Esophagus squamous epithelium (tissue), 5 donors: ENCODE measurements around the gene PRKCI. TPM values are rescaled to one million over a fixed set of nuclear protein-coding genes. Genes with fewer than 3 reads are reported as not detected.
"Not testable (repeated sequence)": the region's sequence is repeated elsewhere in the genome, so short reads cannot be mapped to it uniquely, and the experiment has no call there.

Experiments
- DNase-seq: peaks from one replicate; lab custom pipeline; 2025; lab: John Stamatoyannopoulos, UW
- H3K27ac ChIP-seq, 4 donors: fragments of 200-600 bp; sonication (generic); one replicate each; pipeline ENCODE4 v1.5.1; 2016 to 2019; ENCODE audit warnings: mild to moderate bottlenecking in 1 of 4
- H3K27me3 ChIP-seq, 4 donors: fragments of 200-600 bp; sonication (generic); 1 replicate in 3 of 4; 2 replicates in 1 of 4; pipeline versions ENCODE4 v1.5.1 to v1.6.0; 2017 to 2021; ENCODE audit warnings: antibody characterized with exemption in 1 of 4
- H3K36me3 ChIP-seq, 3 donors: fragments of 200-600 bp; sonication (generic); one replicate each; pipeline ENCODE4 v1.5.1; 2016 to 2019
- H3K4me1 ChIP-seq, 3 donors: fragments of 200-600 bp; sonication (generic); one replicate each; pipeline ENCODE4 v1.5.1; 2017 to 2019
- H3K4me3 ChIP-seq, 4 donors: fragments of 200-600 bp; sonication (generic); 1 replicate in 3 of 4; 2 replicates in 1 of 4; pipeline ENCODE4 v1.5.1; 2016 to 2019; ENCODE audit warnings: mild to moderate bottlenecking in 2 of 4, moderate library complexity in 1 of 4
- H3K9me3 ChIP-seq, 3 donors: fragments of 200-600 bp; sonication (generic); one replicate each; pipeline ENCODE4 v1.5.1; 2016 to 2019
- CTCF ChIP-seq, 6 experiments: fragments of 450-650 bp in 4 of 6; fragments of 200-600 bp in 2 of 6; sonication (generic) in 2 of 6; IDR thresholded peaks; one replicate each; pipeline ENCODE4 v1.5.1; 2016 to 2019; ENCODE audit warnings: antibody characterized with exemption in 6 of 6, mild to moderate bottlenecking in 4 of 6, moderate library complexity in 4 of 6
- POLR2A ChIP-seq, 4 donors: fragments of 450-650 bp; IDR thresholded peaks; one replicate each; pipeline ENCODE4 v1.6.1; 2017; ENCODE audit warnings: antibody characterized with exemption in 4 of 4, mild to moderate bottlenecking in 4 of 4, moderate library complexity in 3 of 4
- WGBS, 2 donors: methylation state at CpG; one replicate each; pipeline ENCODE4 v1.1.5; 2018; 5-methylcytosine and 5-hydroxymethylcytosine counted together
- intact Hi-C: fragments of 100-400 bp; cut with DNase I; formaldehyde crosslinking; loops from one replicate; pipeline ENCODE4 v1.15.0; 2022
- total RNA-seq, 4 donors: library from RNA; depleted of rRNA; stranded (reverse); fragments of >200 nt; gene quantifications; one replicate each; pipeline ENCODE4 v1.1.0, GENCODE V29; 2016
- donor health status: DM: yes; HTN: yes; CAD: no.

Gene PRKCI
- total RNA-seq, 4 donors from 2014 or later: 27.7 to 41.1 (median 35.3) TPM

GRCh38 chr3:170201527-170201926 lies 20.7 kb upstream of the PRKCI start:
- no peaks in the 10 kb centered on the region for H3K27me3 ChIP-seq
- DNase-seq: no peak
- intact Hi-C loops: no loop called here
- no peak overlapping the region for H3K4me3 ChIP-seq
- TF ChIP-seq CTCF (IDR thresholded peaks at IDR 0.05) (no peak), POLR2A (IDR thresholded peaks at IDR 0.05) (no peak)
- peaks cover 0 to 5% (median 0%) of the 10 kb centered on the region in 3 donors for H3K4me1 ChIP-seq
- no peaks in the 10 kb centered on the region for H3K36me3 ChIP-seq
- WGBS, 2 donors: 80 to 92% methylated on average over 5 of the region's 5 CpGs
- no peaks in the 10 kb centered on the region for H3K9me3 ChIP-seq
- H3K27ac ChIP-seq: no peak overlapping the region

GRCh38 chr3:170203457-170203856 lies 18.8 kb upstream of the PRKCI start:
- Histone ChIP-seq H3K9me3 (no peaks in the 10 kb centered on the region), H3K4me1 (no peaks in the 10 kb centered on the region), H3K27ac (no peak overlapping the region), H3K4me3 (no peak overlapping the region), H3K36me3 (no peaks in the 10 kb centered on the region), H3K27me3 (no peaks in the 10 kb centered on the region)
- no peak for DNase-seq
- TF ChIP-seq POLR2A (IDR thresholded peaks at IDR 0.05) (no peak), CTCF (IDR thresholded peaks at IDR 0.05) (no peak)
- 74% methylated on average over 4 of the region's 4 CpGs for WGBS, 2 donors
- intact Hi-C loops: no loop called here

GRCh38 chr3:170204023-170204472 lies 18.2 kb upstream of the PRKCI start:
- Histone ChIP-seq H3K4me1 (no peaks in the 10 kb centered on the region), H3K27ac (no peak overlapping the region), H3K9me3 (no peaks in the 10 kb centered on the region), H3K4me3 (no peak overlapping the region), H3K27me3 (no peaks in the 10 kb centered on the region), H3K36me3 (no peaks in the 10 kb centered on the region)
- DNase-seq: no peak
- WGBS, 2 donors: 70 to 73% methylated on average over 3 of the region's 3 CpGs
- intact Hi-C loops: no loop called here
- TF ChIP-seq CTCF (IDR thresholded peaks at IDR 0.05): no peak
- TF ChIP-seq POLR2A (IDR thresholded peaks at IDR 0.05): no peak

GRCh38 chr3:170204509-170204908 lies 17.7 kb upstream of the PRKCI start:
- TF ChIP-seq POLR2A (IDR thresholded peaks at IDR 0.05) (no peak), CTCF (IDR thresholded peaks at IDR 0.05) (no peak)
- no peak overlapping the region for H3K27ac ChIP-seq
- intact Hi-C loops: no loop called here
- DNase-seq: no peak
- H3K36me3 ChIP-seq: no peaks in the 10 kb centered on the region
- H3K27me3 ChIP-seq: no peaks in the 10 kb centered on the region
- H3K4me3 ChIP-seq: no peak overlapping the region
- WGBS, 2 donors: 89 to 93% methylated on average over 8 to 9 of the region's 10 CpGs
- no peaks in the 10 kb centered on the region for H3K9me3 ChIP-seq
- H3K4me1 ChIP-seq: no peaks in the 10 kb centered on the region

- Histone ChIP-seq H3K9me3 (no peaks in the 10 kb centered on the region), H3K36me3 (no peaks in the 10 kb centered on the region), H3K4me1 (no peaks in the 10 kb centered on the region), H3K27ac (no peak overlapping the region), H3K4me3 (no peak overlapping the region), H3K27me3 (no peaks in the 10 kb centered on the region)
- WGBS, 2 donors: 73 to 76% methylated on average over 2 of the region's 2 CpGs
- no peak for DNase-seq
- TF ChIP-seq CTCF (IDR thresholded peaks at IDR 0.05): no peak
- TF ChIP-seq POLR2A (IDR thresholded peaks at IDR 0.05): no peak
- intact Hi-C loops: no loop called here
Measured at GRCh38 chr3:170205302-170205701, 16.9 kb upstream of the PRKCI start.

- intact Hi-C loops, H3K36me3 ChIP-seq, DNase-seq, H3K4me3 ChIP-seq, H3K9me3 ChIP-seq, H3K27me3 ChIP-seq, H3K27ac ChIP-seq, H3K4me1 ChIP-seq: not testable (repeated sequence)
- 87 to 90% methylated on average over 11 of the region's 11 CpGs for WGBS, 2 donors
Measured at GRCh38 chr3:170206164-170206762, 16.0 kb upstream of the PRKCI start.
